Activated CD4-positive, alpha-beta T cell treated with anti-CD3 and anti-CD28 coated beads, Interleukin-2, Interleukin-6, amounts not matched to agents 100 ng/mL and 50 ng/mL, durations not matched to agents 16 hours and 8 hours (primary cell): Measurements from ENCODE around the gene PARP12.

Experiments used
- DNase-seq: peaks from one replicate; pipeline ENCODE4 v3.0.0-alpha.2; 2020

Gene PARP12

GRCh38 chr7:140034421-140034820, 28.3 kb downstream of the PARP12 start:
- no peak for DNase-seq

GRCh38 chr7:140033779-140034363, 28.9 kb downstream of the PARP12 start:
- no peak for DNase-seq

GRCh38 chr7:140033036-140033435, 29.7 kb downstream of the PARP12 start:
- DNase-seq: no peak

- no peak for DNase-seq
Measured at GRCh38 chr7:140031364-140031763, 31.4 kb downstream of the PARP12 start.

- DNase-seq: no peak
Measured at GRCh38 chr7:140029072-140029471, 33.7 kb downstream of the PARP12 start.

- DNase-seq: no peak
Measured at GRCh38 chr7:140028311-140028710, 34.4 kb downstream of the PARP12 start.

GRCh38 chr7:140027858-140028257, 34.9 kb downstream of the PARP12 start:
- no peak for DNase-seq

GRCh38 chr7:140026935-140027334, 35.8 kb downstream of the PARP12 start:
- no peak for DNase-seq

- DNase-seq: no peak
Measured at GRCh38 chr7:140025814-140026433, 36.8 kb downstream of the PARP12 start.

GRCh38 chr7:140025241-140025640, 37.5 kb downstream of the PARP12 start:
- DNase-seq: no peak

GRCh38 chr7:140024585-140024984, 38.2 kb downstream of the PARP12 start:
- DNase-seq: no peak

- no peak for DNase-seq
Measured at GRCh38 chr7:140023728-140024127, 39.0 kb downstream of the PARP12 start.

- no peak for DNase-seq
Measured at GRCh38 chr7:140022582-140023211, 40.1 kb downstream of the PARP12 start.

GRCh38 chr7:140021603-140022002, 41.1 kb downstream of the PARP12 start:
- no peak for DNase-seq

- DNase-seq: no peak
Measured at GRCh38 chr7:140019606-140020005, 43.1 kb downstream of the PARP12 start.

- DNase-seq: no peak
Measured at GRCh38 chr7:140019172-140019571, 43.6 kb downstream of the PARP12 start.

GRCh38 chr7:140018125-140019043, 44.4 kb downstream of the PARP12 start:
- DNase-seq: no peak

- no peak for DNase-seq
Measured at GRCh38 chr7:140017543-140017942, 45.2 kb downstream of the PARP12 start.

- DNase-seq: no peak
Measured at GRCh38 chr7:140017034-140017433, 45.7 kb downstream of the PARP12 start.

- DNase-seq: no peak
Measured at GRCh38 chr7:140016540-140016939, 46.2 kb downstream of the PARP12 start.

- DNase-seq: no peak
Measured at GRCh38 chr7:140015471-140015970, 47.2 kb downstream of the PARP12 start.

GRCh38 chr7:140014123-140014522, 48.6 kb downstream of the PARP12 start:
- DNase-seq: no peak

GRCh38 chr7:140013676-140014075, 49.1 kb downstream of the PARP12 start:
- DNase-seq: no peak
